CD8-positive, alpha-beta memory T cell (primary cell): ENCODE results near the gene DNM3. TPM values are rescaled to one million over a fixed set of nuclear protein-coding genes. Genes with fewer than 3 reads are reported as not detected.
A peak's percentile ranks its signal among the peaks of the same experiment; 100 is the strongest.

Source experiments
- CTCF ChIA-PET: fragments of 350-600 bp; sonication (Branson Sonifier 250); formaldehyde crosslinking; loops from one replicate; lab custom pipeline; 2021; ENCODE audit warnings: antibody characterized with exemption; lab: Charles Lee
- POLR2A ChIA-PET: fragments of 350-600 bp; sonication (Branson Sonifier 250); formaldehyde crosslinking; loops from one replicate; lab custom pipeline; 2021; ENCODE audit warnings: antibody characterized with exemption; lab: Charles Lee
- DNase-seq, 5 donors: peaks; one replicate each; pipeline versions ENCODE4 v3.0.0 to v3.0.0-alpha.2; 2020 to 2022; ENCODE audit warnings: mixed read lengths in 1 of 5
- H3K27ac ChIP-seq: one replicate; pipeline ENCODE4 v1.7.0; 2013; ENCODE audit warnings: low read depth, mild to moderate bottlenecking, low read length, moderate library complexity
- H3K27me3 ChIP-seq: 2 replicates; pipeline ENCODE4 v1.7.0; 2013; ENCODE audit warnings: low read length, mild to moderate bottlenecking; ENCODE audit not compliant: insufficient read depth, poor library complexity, severe bottlenecking
- H3K36me3 ChIP-seq: 2 replicates; pipeline ENCODE4 v1.7.0; 2013; ENCODE audit warnings: mild to moderate bottlenecking, low read length, moderate library complexity; ENCODE audit not compliant: insufficient read depth
- H3K4me1 ChIP-seq: 2 replicates; pipeline ENCODE4 v1.7.0; 2013; ENCODE audit warnings: mild to moderate bottlenecking, low read length, moderate library complexity; ENCODE audit not compliant: insufficient read depth
- H3K4me3 ChIP-seq: 2 replicates; pipeline ENCODE4 v1.7.0; 2013; ENCODE audit warnings: mild to moderate bottlenecking, low read length
- H3K9me3 ChIP-seq: 2 replicates; pipeline ENCODE4 v1.7.0; 2013; ENCODE audit warnings: mild to moderate bottlenecking, low read length
- H3K27ac Mint-ChIP-seq, 8 donors: one replicate each; pipeline ENCODE4 v1.8.0; 2020 to 2021; ENCODE audit warnings: mixed read lengths in 8 of 8, mild to moderate bottlenecking in 6 of 8, inconsistent platforms in 3 of 8, moderate library complexity in 3 of 8
- H3K27me3 Mint-ChIP-seq, 2 donors: one replicate each; pipeline ENCODE4 v1.8.0; 2020 to 2021; ENCODE audit warnings: mixed read lengths in 2 of 2, mild to moderate bottlenecking in 1 of 2, moderate library complexity in 1 of 2
- H3K36me3 Mint-ChIP-seq, 3 donors: one replicate each; pipeline ENCODE4 v1.8.0; 2020 to 2021; ENCODE audit warnings: mixed read lengths in 3 of 3, inconsistent platforms in 1 of 3, mild to moderate bottlenecking in 1 of 3
- H3K4me1 Mint-ChIP-seq, 3 donors: one replicate each; pipeline ENCODE4 v1.8.0; 2020 to 2021; ENCODE audit warnings: mixed read lengths in 3 of 3, inconsistent platforms in 1 of 3, mild to moderate bottlenecking in 1 of 3
- H3K4me3 Mint-ChIP-seq, 7 donors: one replicate each; pipeline ENCODE4 v1.8.0; 2020 to 2021; ENCODE audit warnings: mixed read lengths in 7 of 7, mild to moderate bottlenecking in 6 of 7, moderate library complexity in 4 of 7, inconsistent platforms in 2 of 7
- H3K9me3 Mint-ChIP-seq, 5 donors: one replicate each; pipeline ENCODE4 v1.8.0; 2020 to 2022; ENCODE audit warnings: mixed read lengths in 5 of 5, mild to moderate bottlenecking in 3 of 5, moderate library complexity in 2 of 5, inconsistent platforms in 1 of 5
- polyA plus RNA-seq: library from polyadenylated mRNA; unstranded; fragments of 300-500 nt; fragmentation: Illumina TruSeq; gene quantifications from one replicate; pipeline ENCODE4 v1.2.3, GENCODE V29; 2021
- total RNA-seq, 2 experiments: library from RNA; stranded (reverse); gene quantifications; one replicate each; pipeline ENCODE4 v1.2.3, GENCODE V29; 2021

Gene DNM3
- total and polyA plus RNA-seq, 3 experiments from 2014 or later, result 0.29 to 0.64 (median 0.59) TPM

DNA sequence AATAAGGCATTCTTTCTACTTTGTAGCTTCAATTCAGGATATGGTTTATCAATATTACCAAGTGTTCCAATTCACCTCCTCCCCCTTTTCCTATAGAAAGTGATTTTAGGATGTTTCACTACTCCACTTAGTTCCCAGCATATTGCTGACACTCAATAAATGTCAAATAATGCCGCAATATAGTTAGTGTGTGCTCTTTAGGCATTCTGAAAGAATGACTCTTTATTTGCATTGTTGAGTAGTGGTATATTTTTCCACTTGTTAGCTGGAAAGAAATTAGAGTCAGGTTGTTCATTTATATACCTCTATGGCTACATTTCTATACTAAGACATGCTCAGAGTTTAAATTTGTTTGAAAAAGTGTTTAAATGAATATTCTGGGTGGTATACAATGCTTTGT lies 424.6 kb downstream of the DNM3 start:
- Histone ChIP-seq H3K9me3 (no peaks in the 10 kb centered on the region), H3K4me3 (no peak overlapping the region), H3K4me1 (no peaks in the 10 kb centered on the region), H3K36me3 (no peaks in the 10 kb centered on the region), H3K27ac (no peak overlapping the region), H3K27me3 (no peaks in the 10 kb centered on the region)
- no peak overlapping the region for H3K27ac Mint-ChIP-seq
- H3K36me3 Mint-ChIP-seq, result peaks cover 2 to 8% (median 3%) of the 10 kb centered on the region in 3 donors
- H3K27me3 Mint-ChIP-seq, result peaks cover 0 to 1% of the 10 kb centered on the region in 2 donors
- CTCF ChIA-PET, result no interaction called here
- H3K4me3 Mint-ChIP-seq, result no peak overlapping the region
- peaks cover 0 to 5% (median 3%) of the 10 kb centered on the region in 5 donors for H3K9me3 Mint-ChIP-seq
- peaks cover 0 to 6% (median 0%) of the 10 kb centered on the region in 3 donors for H3K4me1 Mint-ChIP-seq
- POLR2A ChIA-PET, result no interaction called here
- DNase-seq, result no peak

DNA sequence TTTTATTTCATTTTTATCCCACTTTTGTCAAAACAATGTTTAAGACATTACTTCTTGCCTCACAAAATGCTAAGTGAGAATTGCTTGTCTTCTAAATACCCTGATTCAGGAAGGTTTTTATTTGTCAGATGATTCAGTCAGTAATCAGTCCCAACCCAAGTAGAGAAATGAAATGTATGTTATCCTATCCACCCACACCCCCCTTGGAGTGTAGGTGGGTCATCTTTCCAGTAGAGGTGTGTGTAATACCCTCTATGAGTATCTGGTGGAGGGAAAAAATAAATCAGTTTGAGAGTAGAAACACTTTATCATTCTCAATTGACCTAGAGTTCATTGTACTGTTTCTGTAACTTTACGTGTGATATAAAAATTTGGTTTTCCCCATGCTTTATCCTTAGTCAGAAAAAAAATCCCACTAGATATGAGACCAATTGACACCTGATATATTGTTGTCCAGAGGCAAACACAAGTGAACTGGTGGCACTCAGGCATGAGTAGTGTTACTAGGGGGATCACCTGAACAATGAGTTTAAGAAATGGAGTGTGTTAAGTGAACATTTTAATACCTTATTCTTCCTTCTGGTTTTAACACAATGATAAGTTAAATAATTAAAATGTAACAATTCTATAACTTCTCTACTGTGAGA lies 425.4 kb downstream of the DNM3 start:
- Histone ChIP-seq H3K4me3 (no peak overlapping the region), H3K27me3 (no peaks in the 10 kb centered on the region), H3K36me3 (no peaks in the 10 kb centered on the region), H3K27ac (no peak overlapping the region), H3K9me3 (no peaks in the 10 kb centered on the region), H3K4me1 (no peaks in the 10 kb centered on the region)
- DNase-seq, result no peak
- Mint-ChIP-seq H3K4me3 (no peak overlapping the region), H3K27me3 (peaks cover 0 to 1% of the 10 kb centered on the region in 2 donors), H3K27ac (no peak overlapping the region), H3K9me3 (no peaks in the 10 kb centered on the region), H3K36me3 (peaks cover 0 to 4% (median 0%) of the 10 kb centered on the region in 3 donors), H3K4me1 (peaks cover 0 to 8% (median 0%) of the 10 kb centered on the region in 3 donors)
- CTCF ChIA-PET, result interaction anchor here (1.1 kb wide), 1 partner anchor 114 kb away, joined by 3 read pairs; no protein-coding TSS in a partner anchor
- POLR2A ChIA-PET, result no interaction called here

- H3K27ac ChIP-seq, result no peak overlapping the region
- Mint-ChIP-seq H3K27me3 (peaks cover 0 to 1% of the 10 kb centered on the region in 2 donors), H3K36me3 (no peaks in the 10 kb centered on the region), H3K4me1 (peaks cover 0 to 11% (median under 1%) of the 10 kb centered on the region in 3 donors), H3K4me3 (no peak overlapping the region), H3K9me3 (no peaks in the 10 kb centered on the region), H3K27ac (no peak overlapping the region)
- CTCF ChIA-PET, result no interaction called here
- no peaks in the 10 kb centered on the region for H3K36me3 ChIP-seq
- POLR2A ChIA-PET, result no interaction called here
- DNase-seq, result no peak
- no peaks in the 10 kb centered on the region for H3K4me1 ChIP-seq
- no peaks in the 10 kb centered on the region for H3K9me3 ChIP-seq
- no peaks in the 10 kb centered on the region for H3K27me3 ChIP-seq
- no peak overlapping the region for H3K4me3 ChIP-seq
Observed at GRCh38 chr1:172268237-172268636, 426.9 kb downstream of the DNM3 start.

DNA sequence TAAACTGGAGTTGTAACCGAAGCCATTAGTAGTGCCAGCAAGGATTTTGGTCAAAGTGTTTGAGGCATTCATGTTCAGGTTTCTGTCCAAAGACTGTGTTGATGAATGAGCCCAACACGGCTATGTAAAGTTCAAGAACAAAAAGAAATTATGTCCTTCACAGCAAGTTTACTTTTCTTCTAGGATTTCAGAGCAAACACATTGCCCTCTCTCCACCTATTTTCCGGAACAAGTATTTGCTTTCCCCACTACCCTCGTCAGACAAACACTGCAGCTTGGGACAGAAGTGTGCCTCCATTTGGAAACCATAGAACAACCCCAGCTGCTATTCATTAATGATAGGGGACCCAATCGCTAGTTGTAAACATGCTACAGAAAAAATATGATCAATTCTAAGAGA lies 427.8 kb downstream of the DNM3 start:
- ChIA-PET CTCF (no interaction called here), POLR2A (no interaction called here)
- no peaks in the 10 kb centered on the region for H3K9me3 ChIP-seq
- Mint-ChIP-seq H3K36me3 (no peaks in the 10 kb centered on the region), H3K27me3 (peaks cover 1 to 2% of the 10 kb centered on the region in 2 donors), H3K4me1 (peaks cover 3 to 20% (median 8%) of the 10 kb centered on the region in 3 donors), H3K4me3 (no peak overlapping the region), H3K27ac (no peak overlapping the region), H3K9me3 (no peaks in the 10 kb centered on the region)
- no peaks in the 10 kb centered on the region for H3K36me3 ChIP-seq
- no peaks in the 10 kb centered on the region for H3K27me3 ChIP-seq
- H3K4me1 ChIP-seq, result no peaks in the 10 kb centered on the region
- no peak overlapping the region for H3K27ac ChIP-seq
- DNase-seq, result no peak
- H3K4me3 ChIP-seq, result no peak overlapping the region

DNA sequence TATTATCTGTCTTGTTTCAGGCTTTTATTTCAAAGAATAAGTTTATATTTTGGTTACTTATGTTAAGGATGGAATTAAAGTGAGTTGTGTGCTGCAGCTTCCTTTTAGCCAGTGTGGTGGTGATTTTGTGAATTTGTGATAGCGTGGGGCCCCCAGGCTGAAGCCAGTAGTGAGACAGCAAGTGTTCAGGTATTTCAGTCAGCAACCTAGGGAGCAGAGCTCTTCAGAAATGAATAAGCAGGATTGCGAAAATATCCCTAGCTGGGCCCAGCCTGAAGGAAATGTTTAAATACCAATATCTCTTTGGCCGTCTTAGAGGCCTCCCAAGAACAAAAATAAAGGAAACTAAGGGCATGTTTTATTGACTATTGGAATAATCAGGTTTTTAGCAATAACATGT lies 428.3 kb downstream of the DNM3 start:
- Mint-ChIP-seq H3K9me3 (no peaks in the 10 kb centered on the region), H3K27ac (no peak overlapping the region), H3K4me1 (peaks cover 4 to 23% (median 11%) of the 10 kb centered on the region in 3 donors), H3K36me3 (no peaks in the 10 kb centered on the region), H3K4me3 (no peak overlapping the region), H3K27me3 (peaks cover 1 to 3% of the 10 kb centered on the region in 2 donors)
- ChIA-PET CTCF (no interaction called here), POLR2A (no interaction called here)
- Histone ChIP-seq H3K27me3 (no peaks in the 10 kb centered on the region), H3K27ac (no peak overlapping the region), H3K9me3 (no peaks in the 10 kb centered on the region), H3K4me1 (no peaks in the 10 kb centered on the region), H3K4me3 (no peak overlapping the region), H3K36me3 (no peaks in the 10 kb centered on the region)
- no peak for DNase-seq

GRCh38 chr1:172270605-172271004 lies 429.3 kb downstream of the DNM3 start:
- Mint-ChIP-seq H3K4me1 (peaks cover 4 to 23% (median 11%) of the 10 kb centered on the region in 3 donors), H3K27me3 (peaks cover 1 to 3% of the 10 kb centered on the region in 2 donors), H3K4me3 (no peak overlapping the region), H3K27ac (no peak overlapping the region), H3K36me3 (no peaks in the 10 kb centered on the region), H3K9me3 (no peaks in the 10 kb centered on the region)
- POLR2A ChIA-PET, result interaction anchor here (0.6 kb wide), 1 partner anchor 127 kb away, joined by 3 read pairs; no protein-coding TSS in a partner anchor
- Histone ChIP-seq H3K4me1 (no peaks in the 10 kb centered on the region), H3K4me3 (no peak overlapping the region), H3K36me3 (no peaks in the 10 kb centered on the region), H3K9me3 (no peaks in the 10 kb centered on the region), H3K27ac (no peak overlapping the region), H3K27me3 (no peaks in the 10 kb centered on the region)
- DNase-seq, result no peak
- CTCF ChIA-PET, result no interaction called here

DNA sequence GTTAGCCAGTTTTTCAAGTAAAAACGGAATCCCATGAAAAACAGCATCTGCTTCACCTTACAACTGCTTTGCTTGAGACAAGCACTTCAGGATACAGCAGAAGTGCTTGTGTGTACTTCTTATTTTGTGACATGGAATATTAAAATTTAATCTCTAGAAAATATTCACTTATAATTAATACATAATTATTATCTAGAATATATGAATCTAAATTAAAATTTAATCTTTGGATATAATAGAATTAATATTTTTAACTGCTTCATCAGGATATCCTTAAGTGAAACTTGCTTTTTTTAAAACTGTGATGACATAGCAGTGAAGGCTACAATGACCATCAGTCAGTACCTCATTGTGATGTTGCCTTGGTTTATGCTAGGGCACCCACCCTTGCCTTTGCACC lies 430.8 kb downstream of the DNM3 start:
- no peak overlapping the region for H3K4me3 ChIP-seq
- DNase-seq, result no peak
- ChIA-PET CTCF (no interaction called here), POLR2A (no interaction called here)
- Mint-ChIP-seq H3K27ac (no peak overlapping the region), H3K9me3 (no peaks in the 10 kb centered on the region), H3K27me3 (peaks cover 1 to 3% of the 10 kb centered on the region in 2 donors), H3K36me3 (no peaks in the 10 kb centered on the region), H3K4me1 (peaks cover 4 to 23% (median 11%) of the 10 kb centered on the region in 3 donors), H3K4me3 (no peak overlapping the region)
- H3K27ac ChIP-seq, result no peak overlapping the region
- no peaks in the 10 kb centered on the region for H3K9me3 ChIP-seq
- H3K36me3 ChIP-seq, result no peaks in the 10 kb centered on the region
- no peaks in the 10 kb centered on the region for H3K27me3 ChIP-seq
- H3K4me1 ChIP-seq, result no peaks in the 10 kb centered on the region

DNA sequence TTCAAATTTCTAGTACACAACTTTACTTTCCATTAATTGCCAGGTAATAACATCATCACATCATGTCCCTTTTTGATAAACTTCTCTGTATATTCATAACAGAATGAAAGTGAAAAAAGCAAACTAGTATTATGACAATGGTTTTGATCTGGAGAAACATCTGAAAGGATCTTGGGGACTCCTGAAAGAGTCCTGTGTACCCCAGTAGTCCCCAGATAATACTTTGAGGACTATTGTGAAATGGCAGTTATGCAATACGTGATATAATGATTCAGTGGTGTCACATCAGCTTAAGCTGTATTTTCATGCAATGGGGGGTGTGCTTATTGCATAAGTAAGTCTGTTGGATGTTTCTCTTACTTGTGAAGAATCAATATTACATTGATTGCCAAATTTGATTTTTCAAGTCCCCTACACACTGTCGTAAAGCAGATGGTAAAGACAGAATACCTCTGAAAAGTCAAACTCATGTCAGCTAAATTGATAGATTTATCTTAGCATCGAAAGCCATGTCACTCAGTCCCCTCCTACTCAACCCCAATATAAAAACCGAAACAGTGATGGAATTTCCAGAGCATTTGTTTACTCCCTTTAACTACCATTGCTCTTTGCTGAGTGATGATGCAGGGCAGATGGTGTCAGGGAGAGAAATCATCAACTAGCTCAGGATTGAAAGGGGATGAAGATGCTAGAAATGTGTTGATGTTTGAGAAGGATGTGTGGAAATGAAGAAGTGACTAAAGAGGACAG lies 432.5 kb downstream of the DNM3 start:
- CTCF ChIA-PET, result no interaction called here
- H3K27ac Mint-ChIP-seq, result peak overlapping the region in 2 of 8 donors; percentile 22 to 61
- Histone ChIP-seq H3K27me3 (no peaks in the 10 kb centered on the region), H3K4me1 (no peaks in the 10 kb centered on the region), H3K9me3 (no peaks in the 10 kb centered on the region), H3K36me3 (no peaks in the 10 kb centered on the region), H3K4me3 (no peak overlapping the region), H3K27ac (no peak overlapping the region)
- no peak overlapping the region for H3K4me3 Mint-ChIP-seq
- no peaks in the 10 kb centered on the region for H3K9me3 Mint-ChIP-seq
- no peak for DNase-seq
- H3K4me1 Mint-ChIP-seq, result peaks cover 4 to 23% (median 11%) of the 10 kb centered on the region in 3 donors
- H3K27me3 Mint-ChIP-seq, result peaks cover 1 to 3% of the 10 kb centered on the region in 2 donors
- POLR2A ChIA-PET, result no interaction called here
- H3K36me3 Mint-ChIP-seq, result no peaks in the 10 kb centered on the region
